NK-92 treated with Interleukin-12 subunit alpha and Interleukin-12 subunit beta, amount 100 ng/mL, for 24 hours (cell line): ENCODE data around the gene FERMT1.
"Not testable (repeated sequence)": the region's sequence is repeated elsewhere in the genome, so short reads cannot be mapped to it uniquely, and the experiment has no call there.

Source experiments
- DNase-seq: peaks from one replicate; lab custom pipeline; 2025; lab: John Stamatoyannopoulos, UW

FERMT1 gene

DNA sequence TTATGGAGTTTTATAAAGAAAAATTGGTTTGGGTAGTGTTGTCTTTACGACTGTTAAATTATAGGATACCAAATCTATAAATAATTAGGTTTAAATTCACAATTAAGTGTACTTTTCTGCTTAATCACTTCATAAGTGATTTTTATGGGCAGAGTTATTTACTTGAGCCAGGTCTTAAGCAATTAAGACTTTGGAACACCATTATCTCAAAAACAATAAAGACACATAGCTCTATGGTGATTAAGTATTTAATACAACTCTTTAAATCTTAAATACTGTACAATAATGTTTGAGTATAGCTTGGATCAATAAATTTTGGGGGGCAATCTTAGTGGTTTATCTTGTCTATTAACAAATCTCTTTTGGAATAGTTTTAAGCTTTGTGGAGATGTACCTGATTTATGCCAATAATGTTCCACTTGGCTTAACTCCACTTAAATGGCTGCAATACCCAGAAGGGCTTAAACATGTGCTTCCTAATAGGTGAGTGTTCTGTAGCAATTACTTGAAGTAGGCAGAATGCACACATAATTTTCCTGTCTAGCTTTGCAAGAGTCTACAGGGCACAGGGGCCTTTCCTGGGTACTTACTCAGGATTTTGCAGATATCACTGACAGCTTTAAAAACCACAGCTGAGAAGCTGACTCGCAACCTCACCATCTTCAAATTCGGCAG lies 7.5 kb downstream of the FERMT1 start:
- no peak for DNase-seq

DNA sequence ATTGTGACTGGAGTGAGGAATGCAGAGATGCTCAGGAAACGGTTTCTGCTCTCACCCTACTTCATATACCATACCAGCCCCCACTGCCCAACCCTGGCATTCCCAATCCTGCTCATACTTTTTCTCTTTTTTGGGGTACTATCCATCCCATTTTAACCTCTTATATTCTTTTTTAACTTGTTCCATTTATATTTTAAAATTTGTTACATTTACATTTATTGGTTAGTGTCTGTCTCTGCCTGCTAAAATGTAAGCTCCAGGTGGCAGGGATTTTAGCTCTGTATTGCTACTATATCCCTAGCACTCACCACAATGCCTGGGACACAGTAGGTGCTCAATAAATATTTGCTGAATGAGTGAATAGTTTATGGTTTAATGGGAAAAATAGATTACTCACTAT lies 8.1 kb downstream of the FERMT1 start:
- no peak for DNase-seq

DNA sequence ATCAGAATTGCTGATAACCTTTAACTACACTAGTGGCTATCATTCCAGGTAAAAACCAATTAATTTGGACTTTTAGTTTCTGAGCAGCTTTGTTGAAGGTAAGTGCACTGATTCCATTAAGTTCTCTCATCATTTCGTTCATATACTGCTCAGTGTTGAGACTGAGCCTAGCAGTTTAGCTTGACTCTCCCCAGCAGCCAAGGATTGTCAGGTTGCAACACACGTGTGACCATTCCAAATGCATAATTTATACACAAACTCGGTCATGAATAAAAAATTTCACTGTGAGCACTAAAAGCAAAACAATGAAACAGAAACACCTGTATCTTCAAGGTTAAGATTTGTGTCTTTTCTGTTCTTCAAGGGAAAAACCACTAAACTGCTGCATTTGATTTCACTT lies 8.9 kb downstream of the FERMT1 start:
- no peak for DNase-seq

DNA sequence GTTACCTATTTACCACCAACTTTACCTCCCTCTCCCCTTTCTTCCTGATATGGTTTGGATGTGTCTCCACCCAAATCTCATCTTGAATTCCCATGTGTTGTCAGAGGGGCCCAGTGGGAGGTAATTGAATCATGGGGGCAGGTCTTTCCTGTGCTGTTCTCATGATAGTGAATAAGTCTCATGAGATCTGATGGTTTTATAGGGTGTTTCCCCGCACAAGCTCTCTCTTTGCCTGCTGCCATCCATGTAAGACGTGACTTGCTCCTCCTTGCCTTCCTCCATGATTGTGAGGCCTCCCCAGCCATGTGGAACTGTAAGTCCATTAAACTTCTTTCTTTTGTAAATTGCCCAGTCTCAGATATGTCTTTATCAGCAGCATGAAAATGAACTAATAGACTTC lies 9.9 kb downstream of the FERMT1 start:
- DNase-seq: not testable (repeated sequence)

DNA sequence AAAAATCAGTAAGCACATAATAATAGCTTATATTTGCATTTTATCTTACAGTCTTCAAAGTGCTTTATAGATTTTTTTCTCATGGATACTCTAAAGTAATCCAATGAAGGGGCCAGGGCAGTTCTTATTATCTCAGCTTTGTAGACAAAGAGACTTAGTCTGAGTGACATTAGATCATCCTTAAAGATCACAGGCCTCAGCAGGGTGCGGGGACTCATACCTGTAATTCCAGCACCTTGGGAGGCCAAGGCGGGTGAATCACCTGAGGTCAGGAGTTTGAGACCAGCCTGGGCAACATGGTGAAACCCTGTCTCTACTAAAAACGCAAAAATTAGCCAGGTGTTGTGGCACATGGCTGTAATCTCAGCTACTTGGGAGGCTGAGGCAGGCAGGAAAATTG lies 14.5 kb downstream of the FERMT1 start:
- DNase-seq: no peak

DNA sequence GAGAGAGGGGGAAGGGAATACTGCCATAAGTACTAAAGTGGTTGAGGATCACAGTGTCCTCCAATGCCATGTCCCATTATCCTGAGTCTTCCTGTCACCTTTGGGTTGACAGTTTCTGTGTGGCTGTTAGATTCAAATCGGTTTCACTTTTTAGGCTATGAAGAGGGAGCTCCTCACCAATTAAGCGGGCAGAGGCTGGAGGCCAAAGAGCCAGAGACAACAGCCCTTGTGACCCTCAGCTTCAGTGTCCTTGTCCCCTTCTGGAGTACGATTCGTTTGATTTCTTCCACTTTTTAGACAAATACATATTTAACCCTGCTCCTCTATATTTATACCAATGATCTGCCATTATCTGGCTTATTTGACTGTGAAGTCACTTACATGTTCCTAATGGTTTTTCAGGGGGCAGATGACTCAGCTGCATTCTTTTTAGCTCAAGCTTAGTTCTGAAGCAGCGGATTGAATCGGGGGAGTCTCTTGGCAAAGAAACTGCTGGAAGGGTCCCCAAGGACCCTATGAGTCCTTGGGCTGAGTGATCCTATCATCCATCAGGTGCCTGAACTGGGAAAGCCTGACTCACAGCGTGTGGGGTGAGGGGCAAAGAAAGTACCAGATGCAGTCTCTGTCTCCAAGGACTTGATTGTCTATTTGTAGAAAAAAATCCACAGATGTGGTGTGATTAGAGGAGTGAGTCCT lies 18.2 kb downstream of the FERMT1 start:
- no peak for DNase-seq

DNA sequence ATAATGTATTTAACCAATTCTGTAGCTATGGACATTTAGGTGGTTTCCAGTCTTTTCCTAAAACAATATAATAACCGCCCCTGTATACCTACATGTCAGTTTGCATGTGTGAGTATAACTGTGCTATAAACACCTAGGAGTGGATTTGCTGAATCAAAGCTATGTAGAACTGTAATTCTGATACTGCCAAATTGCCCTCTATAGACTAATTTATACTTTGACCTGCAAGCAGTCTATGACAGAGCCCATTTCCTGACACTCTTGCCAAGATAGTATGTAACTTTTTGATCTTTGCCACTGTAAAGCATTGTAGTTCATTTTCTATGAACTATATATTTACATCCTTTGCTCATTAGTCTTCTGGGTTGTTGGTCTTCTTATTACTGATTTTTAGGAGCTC lies 19.5 kb downstream of the FERMT1 start:
- DNase-seq: no peak

DNA sequence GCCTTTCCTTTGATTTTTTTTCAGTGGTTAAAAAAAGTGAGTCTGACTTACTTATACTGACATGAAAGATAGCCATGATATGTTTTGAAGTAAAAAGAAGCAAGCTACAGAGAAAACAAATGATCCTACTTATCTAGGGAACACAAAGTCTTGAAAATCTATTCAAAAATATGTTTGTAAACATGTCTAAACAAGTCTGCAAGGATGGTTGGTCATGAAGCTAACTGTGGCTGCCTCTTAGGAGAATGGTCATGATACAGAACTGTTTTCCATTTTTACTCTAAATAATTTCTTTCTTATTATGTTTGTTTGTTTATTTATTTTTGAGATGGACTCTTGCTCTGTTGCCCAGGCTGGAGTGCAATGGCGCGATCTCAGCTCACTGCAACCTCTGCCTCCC lies 21.5 kb downstream of the FERMT1 start:
- DNase-seq: no peak

DNA sequence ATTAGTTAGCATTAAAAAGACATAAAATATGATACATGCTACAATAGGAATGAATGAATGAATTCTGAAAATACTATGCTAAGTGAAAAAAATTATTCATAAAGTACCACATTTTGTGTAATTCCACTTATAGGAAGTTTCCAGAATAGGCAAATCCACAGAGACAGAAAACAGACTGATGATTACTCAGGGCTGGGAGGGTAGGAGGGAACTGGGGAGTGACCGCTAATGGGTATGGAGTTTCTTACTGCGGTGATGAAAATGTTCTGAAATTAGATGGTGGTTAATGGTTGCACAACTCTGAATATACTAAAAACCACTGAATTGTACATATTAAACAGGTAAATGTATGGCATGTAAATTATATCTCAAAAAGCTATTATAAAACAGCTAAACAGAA lies 22.6 kb downstream of the FERMT1 start:
- no peak for DNase-seq

DNA sequence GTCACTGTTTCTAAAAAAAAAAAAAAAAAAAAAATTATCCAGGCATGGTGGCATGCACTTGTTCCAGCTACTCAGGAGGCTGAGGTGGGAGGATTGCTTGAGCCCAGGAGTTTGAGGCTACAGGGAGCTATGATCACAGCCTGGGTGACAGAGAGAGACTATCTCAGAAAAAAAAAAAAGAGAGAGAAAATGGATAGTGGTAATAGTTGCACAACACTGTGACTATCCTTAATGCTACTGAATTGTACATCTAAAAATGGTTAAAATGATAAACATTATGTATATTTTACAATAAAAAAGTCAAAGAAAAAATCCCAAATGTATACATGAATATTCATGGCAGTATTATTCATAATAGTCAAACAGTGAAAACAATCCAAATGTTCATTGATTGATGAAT lies 23.0 kb downstream of the FERMT1 start:
- no peak for DNase-seq

DNA sequence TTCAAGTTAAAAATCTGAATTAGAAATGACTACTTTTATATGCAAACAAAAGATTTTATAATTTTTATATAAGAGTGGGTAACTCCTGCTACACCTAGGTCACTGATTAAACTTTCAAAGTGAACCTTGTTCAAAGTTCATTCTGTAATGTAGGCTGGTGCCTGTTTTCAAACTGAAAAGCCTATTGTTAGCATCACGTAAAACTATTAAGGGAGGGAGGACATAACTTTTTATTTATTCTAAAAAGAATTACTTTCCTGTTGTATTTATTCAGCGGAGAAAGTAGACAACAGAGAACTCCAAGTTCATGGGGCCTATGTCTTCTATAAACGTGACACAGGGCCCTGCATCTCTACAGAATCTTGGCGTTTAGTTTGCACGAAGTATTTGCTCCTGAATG lies 27.4 kb downstream of the FERMT1 start:
- no peak for DNase-seq

DNA sequence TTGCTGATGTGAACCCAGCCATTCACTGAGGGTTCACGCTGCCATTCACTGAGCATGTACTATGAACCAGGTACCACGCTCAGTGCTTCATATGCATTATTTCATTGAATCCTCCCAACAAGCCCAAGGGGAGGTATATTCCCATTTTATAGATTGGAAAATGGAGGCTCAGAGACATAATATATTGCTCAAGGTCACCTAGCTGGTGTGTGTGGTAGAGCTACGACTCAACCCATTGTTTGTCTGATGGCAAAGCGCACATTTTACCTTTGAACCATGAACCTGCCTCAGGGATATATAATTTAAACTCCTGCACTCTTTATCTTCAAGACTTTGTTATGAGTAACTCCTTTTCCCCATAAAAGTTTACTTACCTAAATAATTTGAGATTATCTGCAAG lies 28.3 kb downstream of the FERMT1 start:
- no peak for DNase-seq

DNA sequence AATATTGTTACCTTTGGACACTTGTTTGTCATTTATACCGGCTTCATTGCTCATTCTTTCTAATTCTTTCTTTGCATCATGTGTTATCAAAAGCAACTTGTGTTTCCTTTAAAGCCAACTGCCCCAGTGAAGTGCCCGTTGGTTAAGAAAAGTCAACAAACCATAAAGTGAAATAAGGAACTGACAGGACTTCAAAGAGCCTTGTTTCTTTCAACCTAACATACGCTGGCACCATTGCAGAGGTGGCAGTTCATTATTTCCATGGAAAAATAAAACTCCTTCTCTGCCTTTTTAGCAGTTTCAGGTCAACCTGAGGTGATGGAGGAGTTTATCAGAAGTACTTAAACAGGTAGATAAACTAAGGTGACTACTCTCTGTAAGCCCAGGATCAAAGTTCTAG lies 28.8 kb downstream of the FERMT1 start:
- DNase-seq: no peak

DNA sequence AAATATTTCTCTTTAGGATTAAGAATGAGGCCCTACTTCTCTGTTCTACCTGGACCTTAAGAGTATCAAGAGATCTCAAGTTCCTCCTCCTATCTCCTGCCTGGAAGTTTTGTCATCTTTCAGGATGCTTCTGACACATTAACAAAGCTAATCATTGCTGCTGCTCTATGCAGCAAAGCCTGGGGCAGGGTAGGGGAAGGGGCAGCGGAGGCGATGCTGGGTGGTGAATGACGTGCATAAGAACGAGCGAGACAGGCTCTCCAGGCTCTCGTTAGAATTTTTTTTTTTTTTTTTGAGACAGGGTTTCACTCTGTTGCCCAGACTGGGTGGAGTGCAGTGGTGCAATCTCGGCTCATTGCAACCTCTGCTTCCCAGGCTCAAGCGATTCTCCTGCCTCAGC lies 31.2 kb downstream of the FERMT1 start:
- no peak for DNase-seq

DNA sequence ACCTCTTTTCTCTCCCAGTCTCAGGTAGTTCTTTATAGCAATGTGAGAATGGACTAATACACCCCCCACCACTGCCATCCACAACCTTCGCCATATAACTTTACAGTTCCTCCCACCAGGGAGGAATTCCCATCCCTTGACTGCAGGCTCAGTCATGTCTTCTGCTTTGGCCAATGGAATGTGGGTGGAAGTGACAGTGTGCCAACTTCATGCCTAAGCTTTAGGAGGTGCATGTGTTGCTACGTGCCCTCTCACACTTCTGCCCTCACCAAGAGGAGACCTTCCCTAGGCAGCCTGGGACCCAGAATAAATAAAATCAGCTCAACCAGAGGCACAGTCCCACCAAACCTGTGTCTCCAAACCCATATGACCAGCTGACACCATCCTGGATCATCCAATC lies 36.0 kb downstream of the FERMT1 start:
- no peak for DNase-seq

DNA sequence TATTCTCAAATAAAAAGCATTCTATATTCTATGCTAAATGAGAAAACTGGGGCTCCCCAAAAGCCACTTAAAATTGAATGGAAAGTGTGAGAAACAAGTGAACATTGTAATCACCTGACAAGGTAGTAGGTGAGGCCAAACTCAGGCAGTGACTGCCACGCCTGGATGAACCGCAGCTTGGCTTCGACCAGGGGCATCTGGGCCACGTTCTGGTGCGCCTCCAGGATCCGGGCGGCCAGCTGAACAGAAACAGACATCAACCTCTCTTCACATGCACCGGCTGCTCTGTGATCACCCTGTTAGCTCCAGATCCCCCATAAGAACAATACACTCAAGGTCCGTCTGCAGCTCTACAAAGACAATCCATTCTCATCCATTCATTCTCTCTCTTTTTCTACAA lies 38.9 kb downstream of the FERMT1 start:
- no peak for DNase-seq

DNA sequence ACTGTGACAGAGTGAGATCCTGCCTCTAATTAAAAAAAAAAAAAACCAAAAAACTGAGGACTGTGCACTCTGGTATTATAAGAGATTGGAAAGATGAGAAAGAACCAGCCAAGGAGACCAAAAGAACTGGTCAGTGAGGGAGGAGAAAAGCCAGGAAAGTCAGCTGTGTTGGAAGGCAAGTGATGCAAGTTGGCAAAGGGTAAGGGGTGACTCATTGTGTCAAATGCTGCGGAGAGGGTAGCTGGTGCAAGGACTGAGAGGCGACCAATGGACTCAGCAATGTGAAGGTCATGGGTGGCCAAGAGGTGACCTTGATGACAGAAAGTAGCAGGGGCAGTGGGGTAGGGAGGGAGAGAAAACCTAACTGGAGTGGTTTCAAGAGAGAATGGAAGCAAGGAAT lies 41.6 kb downstream of the FERMT1 start:
- DNase-seq: no peak

DNA sequence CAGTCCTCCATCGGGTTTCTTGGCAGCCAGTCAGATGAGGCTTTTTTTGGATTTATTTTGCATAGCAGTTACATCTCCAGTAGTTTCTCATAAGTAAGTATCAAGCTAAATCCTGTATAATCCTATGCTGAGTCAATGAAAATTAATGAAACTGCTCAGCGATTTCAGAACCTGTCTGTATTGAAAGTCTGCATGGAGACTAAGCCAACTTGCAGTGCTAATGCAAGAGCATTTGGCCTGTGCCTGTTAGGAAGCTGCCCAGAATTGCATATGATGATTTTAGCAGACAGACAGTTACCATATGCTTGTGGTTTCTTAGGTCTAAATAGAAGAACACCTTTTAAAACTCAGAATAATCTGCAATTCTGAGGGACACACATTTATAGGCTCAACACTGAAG lies 43.8 kb downstream of the FERMT1 start:
- DNase-seq: no peak

DNA sequence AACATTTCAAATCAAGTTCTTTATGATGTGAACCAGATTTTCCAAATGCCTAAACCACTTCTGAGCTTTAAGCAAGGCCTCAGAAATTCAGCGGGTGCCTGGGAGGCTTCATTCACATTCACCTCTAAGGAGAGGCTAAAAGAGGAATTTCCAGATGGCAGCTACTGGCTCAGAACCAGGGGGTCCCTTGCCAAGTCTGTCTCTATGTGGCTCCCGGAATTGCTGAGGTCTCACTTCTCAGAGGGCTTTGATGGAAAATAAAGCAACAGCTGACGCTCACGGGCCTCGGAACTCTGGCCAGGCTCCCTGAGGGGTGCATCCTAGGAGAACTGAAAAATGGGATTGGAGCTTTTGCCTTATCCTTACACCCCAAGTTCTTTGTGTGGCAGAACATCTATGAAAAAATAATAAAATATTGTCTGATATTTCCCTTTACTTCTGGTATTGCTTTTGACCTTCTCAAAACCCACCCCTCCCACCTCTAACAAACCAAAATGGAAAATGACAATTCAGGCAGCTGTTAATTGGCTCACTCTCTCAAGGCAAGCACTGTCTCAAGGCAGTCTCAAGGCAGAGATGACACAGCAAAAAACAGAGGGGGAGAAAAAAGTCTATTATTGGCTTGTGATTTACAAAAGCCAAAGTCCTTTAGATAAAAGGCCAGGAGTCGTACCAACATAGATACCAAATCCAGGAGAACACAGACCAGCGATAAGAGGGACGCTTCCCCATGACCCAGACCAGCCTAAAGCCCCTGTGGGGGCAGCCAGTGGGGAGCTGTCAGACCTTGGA lies 47.2 kb downstream of the FERMT1 start:
- DNase-seq: no peak

DNA sequence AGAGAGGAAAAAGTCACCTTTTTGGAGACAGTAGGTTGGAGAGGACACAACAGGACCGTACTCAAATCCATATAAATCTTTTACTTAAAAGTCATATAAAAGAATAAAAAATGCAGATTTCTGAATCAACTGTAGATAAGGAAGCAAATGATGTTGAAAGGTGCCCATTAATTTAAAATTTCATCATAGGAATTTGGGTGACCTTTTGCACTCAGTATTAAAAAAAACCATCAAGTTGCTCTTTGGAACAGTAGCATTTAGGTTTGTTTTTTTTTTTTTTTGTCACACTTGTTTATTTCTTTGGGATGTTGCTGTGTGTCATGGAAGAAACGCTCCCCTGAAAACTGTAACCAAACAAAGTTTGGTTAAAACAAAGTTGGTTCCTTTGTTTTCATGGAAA lies 48.0 kb downstream of the FERMT1 start:
- DNase-seq: no peak

DNA sequence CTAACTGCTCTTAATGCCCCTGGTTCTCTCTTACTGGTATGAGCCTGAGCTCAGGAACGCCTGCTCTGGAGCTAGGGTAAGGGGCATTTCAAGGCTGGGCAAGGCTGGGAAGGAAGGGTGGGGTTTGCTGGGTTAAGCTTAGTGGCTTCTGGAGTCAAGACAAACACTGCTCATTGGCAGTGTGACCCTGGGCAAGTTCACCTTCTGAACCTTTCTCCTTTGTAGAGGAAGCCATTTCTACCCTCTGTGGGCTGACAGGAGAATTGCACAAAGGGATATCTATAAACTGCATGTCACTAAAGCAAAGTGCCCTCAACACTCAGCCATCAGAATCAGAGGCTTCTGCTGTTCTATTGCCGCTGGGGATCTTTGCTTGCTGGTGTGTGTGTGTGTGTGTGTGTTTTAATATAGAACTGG lies 48.7 kb downstream of the FERMT1 start:
- no peak for DNase-seq

DNA sequence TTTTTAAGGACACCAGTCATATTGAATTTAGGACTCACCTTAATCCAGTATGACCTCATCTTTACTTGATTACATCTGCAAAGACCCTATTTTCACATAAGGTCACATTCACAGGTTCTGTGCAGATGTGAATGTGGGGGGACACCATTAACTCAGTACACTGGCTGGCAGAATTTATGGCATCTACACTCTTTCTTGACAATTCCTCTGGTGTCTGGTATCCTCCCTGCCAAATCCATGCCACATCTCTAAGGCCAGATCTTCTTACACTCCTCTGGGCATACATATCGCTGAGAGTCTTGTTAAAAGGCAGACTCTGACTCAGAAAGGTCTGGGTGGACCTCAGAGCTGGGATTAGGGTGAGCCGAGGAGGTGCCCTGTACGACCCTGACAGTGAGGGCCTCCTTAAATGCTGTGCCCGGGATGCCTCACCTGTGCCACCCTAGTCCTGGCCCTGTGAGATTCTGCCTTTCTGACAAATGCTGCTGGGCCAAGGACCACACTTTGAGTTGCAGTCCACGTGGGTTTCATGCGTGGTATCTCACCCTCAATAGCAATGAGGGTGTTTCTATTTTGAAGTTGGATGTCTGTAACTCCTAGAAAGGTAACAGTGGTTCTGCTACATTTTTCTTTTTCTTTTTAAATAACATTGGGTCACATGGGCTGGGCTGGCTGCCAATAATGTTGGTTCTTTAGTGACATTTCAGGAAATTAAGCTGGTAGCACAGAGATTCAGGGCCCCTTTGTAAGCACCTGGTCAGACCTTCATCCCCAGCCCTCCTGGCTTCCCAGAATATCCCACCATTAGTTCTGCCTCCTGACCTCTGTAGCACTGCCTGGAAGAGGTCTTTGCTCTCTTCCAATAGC lies 51.8 kb downstream of the FERMT1 start:
- no peak for DNase-seq
